GM12878 (cell line): Measurements from ENCODE around the gene SIGLEC12.

Source experiments
- CTCF ChIP-seq, 3 experiments: IDR thresholded peaks in 2 of 3; conservative IDR thresholded peaks in 1 of 3; 2 replicates each; pipeline ENCODE4 v1.5.1; 2011; ENCODE audit warnings: low read depth in 3 of 3, low read length in 3 of 3, mild to moderate bottlenecking in 3 of 3, control low read depth in 2 of 3, moderate library complexity in 2 of 3, inconsistent platforms in 1 of 3, mixed read lengths in 1 of 3; ENCODE audit not compliant: control insufficient read depth in 2 of 3, insufficient read depth in 1 of 3; ENCODE audit errors: extremely low read depth in 1 of 3
- EP300 ChIP-seq, 2 experiments: fragments of 150-350 bp in 1 of 2; IDR thresholded peaks; 2 replicates each; pipeline ENCODE4 v1.6.1; 2011 to 2012; ENCODE audit warnings: low read depth in 2 of 2, low read length in 2 of 2, borderline replicate concordance in 1 of 2, improper control_type of control experiment in 1 of 2, inconsistent platforms in 1 of 2; ENCODE audit not compliant: control insufficient read depth in 1 of 2
- HDAC6 ChIP-seq: fragments of 200-600 bp; sonication (generic); IDR thresholded peaks from one replicate; pipeline ENCODE4 v1.8.0; 2017; ENCODE audit warnings: antibody characterized with exemption; ENCODE audit not compliant: unreplicated experiment
- IRF5 ChIP-seq: fragments of 450-650 bp; IDR thresholded peaks from 2 replicates; pipeline ENCODE4 v1.6.1; 2017; ENCODE audit warnings: borderline replicate concordance
- JUNB ChIP-seq: IDR thresholded peaks from 2 replicates; pipeline ENCODE4 v1.6.1; 2016; ENCODE audit warnings: antibody characterized with exemption, mild to moderate bottlenecking
- KDM1A ChIP-seq: fragments of 200-600 bp; sonication (generic); IDR thresholded peaks from 2 replicates; pipeline ENCODE4 v1.6.1; 2016; ENCODE audit warnings: borderline replicate concordance
- MYC ChIP-seq: IDR thresholded peaks from 2 replicates; pipeline ENCODE4 v1.6.1; 2011; ENCODE audit warnings: mild to moderate bottlenecking, low read length, moderate library complexity, inconsistent platforms; ENCODE audit not compliant: insufficient read depth, insufficient replicate concordance, insufficient read length, severe bottlenecking
- NFYB ChIP-seq: IDR thresholded peaks from 2 replicates; pipeline ENCODE4 v1.6.1; 2011; ENCODE audit warnings: low read depth, mild to moderate bottlenecking, low read length, improper control_type of control experiment, moderate library complexity; ENCODE audit not compliant: insufficient read depth
- POLR2AphosphoS5 ChIP-seq: IDR thresholded peaks from 2 replicates; pipeline ENCODE4 v1.6.1; 2011; ENCODE audit warnings: mild to moderate bottlenecking, low read length, inconsistent platforms
- TAF1 ChIP-seq: IDR thresholded peaks from 2 replicates; pipeline ENCODE4 v1.6.1; 2011; ENCODE audit warnings: mild to moderate bottlenecking, low read depth, low read length, borderline replicate concordance
- ZBED1 ChIP-seq: IDR thresholded peaks from 2 replicates; pipeline ENCODE4 v1.6.1; 2016; ENCODE audit warnings: borderline replicate concordance

- no peak for TF ChIP-seq CTCF (IDR thresholded peaks at IDR 0.05 in 2 of 3, conservative IDR thresholded peaks at IDR 0.05 in 1 of 3; ENCODE audit: control insufficient read depth in 2 of 3, extremely low read depth in 1 of 3, insufficient read depth in 1 of 3, low read depth in 3 of 3, low read length in 3 of 3)
- TF ChIP-seq IRF5 = no peak
- TF ChIP-seq POLR2AphosphoS5 = no peak
- TF ChIP-seq TAF1 = no peak
- TF ChIP-seq JUNB = no peak
- TF ChIP-seq EP300 (IDR thresholded peaks at IDR 0.05; ENCODE audit: borderline replicate concordance in 1 of 2, control insufficient read depth in 1 of 2, low read depth in 2 of 2, low read length in 2 of 2) = no peak
- TF ChIP-seq NFYB = no peak
- TF ChIP-seq KDM1A = no peak
- TF ChIP-seq HDAC6 = no peak
- no peak for TF ChIP-seq MYC
- no peak for TF ChIP-seq ZBED1
Observed at GRCh38 chr19:51478381-51479234, 23.0 kb downstream of the SIGLEC12 start, which contains the start of gene CEACAM18.
